NCI-H1092 (cell line): Measurements from ENCODE around the gene ZFAND4.
"Not testable (repeated sequence)": the region's sequence is repeated elsewhere in the genome, so short reads cannot be mapped to it uniquely, and the experiment has no call there.

Experiments
- DNase-seq: peaks from one replicate; lab custom pipeline; 2025; lab: John Stamatoyannopoulos, UW

Gene ZFAND4

GRCh38 chr10:45640941-45641340, 31.6 kb downstream of the ZFAND4 start:
- no peak for DNase-seq

GRCh38 chr10:45640049-45640448, 32.5 kb downstream of the ZFAND4 start:
- no peak for DNase-seq

- DNase-seq = no peak
Measured at GRCh38 chr10:45627412-45628048, 45.0 kb downstream of the ZFAND4 start.

- DNase-seq = no peak
Measured at GRCh38 chr10:45625879-45626278, 46.7 kb downstream of the ZFAND4 start.

GRCh38 chr10:45624724-45625123, 47.8 kb downstream of the ZFAND4 start:
- DNase-seq = no peak

GRCh38 chr10:45614869-45615268, 57.7 kb downstream of the ZFAND4 start:
- DNase-seq = no peak

GRCh38 chr10:45612741-45613140, 59.8 kb downstream of the ZFAND4 start:
- DNase-seq = no peak

GRCh38 chr10:45608052-45608451, 64.5 kb downstream of the ZFAND4 start:
- no peak for DNase-seq

GRCh38 chr10:45607276-45607675, 65.3 kb downstream of the ZFAND4 start:
- no peak for DNase-seq

GRCh38 chr10:45602836-45603235, 69.7 kb downstream of the ZFAND4 start:
- no peak for DNase-seq

GRCh38 chr10:45602082-45602730, 70.4 kb downstream of the ZFAND4 start:
- DNase-seq = no peak

GRCh38 chr10:45601254-45601930, 71.2 kb downstream of the ZFAND4 start:
- DNase-seq = not testable (repeated sequence)

GRCh38 chr10:45600337-45601253, 72.0 kb downstream of the ZFAND4 start:
- DNase-seq = not testable (repeated sequence)

GRCh38 chr10:45599646-45600045, 72.9 kb downstream of the ZFAND4 start:
- no peak for DNase-seq

GRCh38 chr10:45599021-45599603, 73.5 kb downstream of the ZFAND4 start:
- no peak for DNase-seq

GRCh38 chr10:45596526-45596925, 76.0 kb downstream of the ZFAND4 start:
- no peak for DNase-seq

GRCh38 chr10:45594276-45595157, 78.1 kb downstream of the ZFAND4 start:
- peak; percentile 69 for DNase-seq

- no peak for DNase-seq
Measured at GRCh38 chr10:45593938-45594275, 78.7 kb downstream of the ZFAND4 start.

- DNase-seq = no peak
Measured at GRCh38 chr10:45592926-45593325, 79.6 kb downstream of the ZFAND4 start.

- no peak for DNase-seq
Measured at GRCh38 chr10:45592432-45592831, 80.1 kb downstream of the ZFAND4 start.

- no peak for DNase-seq
Measured at GRCh38 chr10:45591280-45591679, 81.3 kb downstream of the ZFAND4 start.
